K562 (cell line): ENCODE data around the gene SPTLC3. TPM values are rescaled to one million over a fixed set of nuclear protein-coding genes. Genes with fewer than 3 reads are reported as not detected.

ENCODE experiments used
- ATAC-seq: fragments of 200-7000 bp; cut with Tn5 transposase; 3 replicates; pipeline ENCODE4 v1.9.1; 2020; ENCODE audit warnings: moderate library complexity
- BruUV-seq: library from RNA; stranded (reverse); fragments of 400-500 nt; replicated peaks from 2 replicates; lab custom pipeline; 2021; lab: Mats Ljungman, UMichigan
- CTCF ChIA-PET: fragments of 300-600 bp; formaldehyde crosslinking; extraction: SDS; loops from one replicate; lab custom pipeline; 2021; ENCODE audit warnings: low intra/inter-chr PET ratio; lab: Yijun Ruan, JAX
- POLR2A ChIA-PET: fragments of 300-600, 350-650 bp; sonication (Branson Sonifier 250); formaldehyde crosslinking; extraction: SDS; loops from one replicate; lab custom pipeline; 2021; ENCODE audit warnings: antibody characterized with exemption, inconsistent platforms; lab: Yijun Ruan, JAX
- DNase-seq, 4 experiments: peaks; one replicate each; pipeline versions ENCODE4 v3.0.0 to v3.0.0-alpha.2; 2011 to 2018; ENCODE audit warnings: low spot score in 3 of 4, mixed read lengths in 3 of 4; ENCODE audit errors: extremely low read depth in 1 of 4
- FAIRE-seq: peaks from 2 replicates; lab custom pipeline; 2011; peaks lifted over from hg19 to GRCh38; lab: Jason Lieb, UNC
- H2AFZ ChIP-seq: 2 replicates; pipeline ENCODE4 v1.6.0; 2011; ENCODE audit warnings: low read depth, low read length, control low read depth, inconsistent platforms
- H3K27ac ChIP-seq: fragments of 200-600 bp; 3 replicates; pipeline ENCODE4 v1.8.0; 2011; ENCODE audit warnings: low read depth, mild to moderate bottlenecking, control low read depth, inconsistent platforms, low read length, moderate library complexity, mixed read lengths; ENCODE audit errors: extremely low read depth
- H3K27me3 ChIP-seq, 2 experiments: fragments of 300-600 bp in 1 of 2; 2 replicates in 1 of 2; 3 replicates in 1 of 2; pipeline versions ENCODE4 v1.6.0 to v1.8.0; 2011; ENCODE audit warnings: inconsistent platforms in 2 of 2, low read length in 2 of 2, mild to moderate bottlenecking in 1 of 2, mixed read lengths in 1 of 2, moderate library complexity in 1 of 2; ENCODE audit not compliant: control insufficient read depth in 2 of 2, insufficient read depth in 2 of 2
- H3K36me3 ChIP-seq: fragments of 300-600 bp; 3 replicates; pipeline ENCODE4 v1.8.0; 2011; ENCODE audit warnings: mild to moderate bottlenecking, low read length, inconsistent platforms; ENCODE audit not compliant: control insufficient read depth, insufficient read depth
- H3K4me1 ChIP-seq, 2 experiments: fragments of 200-600 bp in 1 of 2; replicated peaks in 1 of 2; 2 replicates in 1 of 2; 3 replicates in 1 of 2; pipeline versions ENCODE4 v1.5.1 to v1.8.0; 2011; ENCODE audit warnings: inconsistent platforms in 2 of 2, low read length in 2 of 2, mild to moderate bottlenecking in 1 of 2, mixed read lengths in 1 of 2, moderate library complexity in 1 of 2; ENCODE audit not compliant: control insufficient read depth in 2 of 2, insufficient read depth in 2 of 2
- H3K4me2 ChIP-seq: 2 replicates; pipeline ENCODE4 v1.6.1; 2011; ENCODE audit warnings: low read length, control low read depth, inconsistent platforms, mixed read lengths; ENCODE audit not compliant: insufficient read depth
- H3K4me3 ChIP-seq: fragments of 200-600 bp; sonication (generic), shearing (Covaris generic); 2 replicates; pipeline ENCODE4 v1.5.1; 2016; ENCODE audit warnings: control low read depth, inconsistent platforms
- H3K79me2 ChIP-seq: fragments of 200-600 bp; 3 replicates; pipeline ENCODE4 v1.8.0; 2011; ENCODE audit warnings: low read length, inconsistent platforms; ENCODE audit not compliant: control insufficient read depth, insufficient read depth
- H3K9ac ChIP-seq, 2 experiments: 2 replicates each; pipeline versions ENCODE4 v1.6.0 to v1.6.1; 2011; ENCODE audit warnings: low read depth in 2 of 2, low read length in 2 of 2, control low read depth in 1 of 2, inconsistent platforms in 1 of 2, mild to moderate bottlenecking in 1 of 2, mixed read lengths in 1 of 2; ENCODE audit not compliant: insufficient read depth in 1 of 2
- H3K9me1 ChIP-seq: one replicate; pipeline ENCODE4 v1.6.0; 2011; ENCODE audit warnings: inconsistent platforms, mild to moderate bottlenecking, low read length, moderate library complexity; ENCODE audit not compliant: control insufficient read depth, insufficient read depth
- H3K9me3 ChIP-seq: replicated peaks from 2 replicates; pipeline ENCODE4 v1.5.1; 2011; ENCODE audit warnings: low read depth, low read length, inconsistent platforms; ENCODE audit not compliant: control insufficient read depth, insufficient read depth
- H4K20me1 ChIP-seq: replicated peaks from 2 replicates; pipeline ENCODE4 v1.6.1; 2011; ENCODE audit warnings: low read length, inconsistent platforms, mixed read lengths; ENCODE audit not compliant: control insufficient read depth, insufficient read depth
- CREB5 ChIP-seq: fragments of 250-450 bp; sonication (Bioruptor Pico); IDR thresholded peaks from 2 replicates; pipeline ENCODE4 v1.5.0; 2020; ENCODE audit warnings: mild to moderate bottlenecking
- KDM4B ChIP-seq, 2 experiments: fragments of 450-650 bp in 1 of 2; sonication (generic) in 1 of 2; IDR thresholded peaks; 2 replicates each; pipeline ENCODE4 v1.6.1; 2016 to 2017; ENCODE audit warnings: borderline replicate concordance in 2 of 2, antibody characterized with exemption in 1 of 2, low read depth in 1 of 2, mild to moderate bottlenecking in 1 of 2
- KLF16 ChIP-seq: IDR thresholded peaks from 2 replicates; pipeline ENCODE4 v1.6.1; 2016; ENCODE audit warnings: antibody characterized with exemption
- MYNN ChIP-seq, 2 experiments: sonication (generic); formaldehyde crosslinking in 1 of 2; IDR thresholded peaks; 2 replicates each; pipeline versions ENCODE4 v1.5.0 to v1.6.1; 2016 to 2020; ENCODE audit warnings: antibody characterized with exemption in 1 of 2, missing genetic modification reagents in 1 of 2
- NFXL1 ChIP-seq: fragments of 450-650 bp; formaldehyde crosslinking; IDR thresholded peaks from 2 replicates; pipeline ENCODE4 v1.4.0; 2021; ENCODE audit warnings: mild to moderate bottlenecking
- POLR2A ChIP-seq: fragments of 450-650 bp; conservative IDR thresholded peaks from 2 replicates; pipeline ENCODE4 v1.6.1; 2016
- PTTG1 ChIP-seq: fragments of 450-650 bp; IDR thresholded peaks from 2 replicates; pipeline ENCODE4 v1.6.1; 2016; ENCODE audit warnings: low read depth, mild to moderate bottlenecking, missing genetic modification characterization, missing compliant biosample characterization
- TEAD4 ChIP-seq, 2 experiments: sonication (generic) in 1 of 2; formaldehyde crosslinking in 1 of 2; IDR thresholded peaks; 2 replicates each; pipeline versions ENCODE4 v1.6.1 to v1.8.0; 2012 to 2022; ENCODE audit warnings: borderline replicate concordance in 1 of 2, inconsistent platforms in 1 of 2, low read length in 1 of 2, mild to moderate bottlenecking in 1 of 2, missing genetic modification reagents in 1 of 2
- ZNF830 ChIP-seq: fragments of 250-450 bp; sonication (Bioruptor Pico); IDR thresholded peaks from 2 replicates; pipeline ENCODE4 v1.5.0; 2021; ENCODE audit warnings: mild to moderate bottlenecking
- WGBS: fragments of 100-300 bp; shearing (Covaris generic); methylation state at CpG from one replicate; pipeline ENCODE4 v1.1.6; 2016; ENCODE audit warnings: low coverage, mixed read lengths; ENCODE audit not compliant: insufficient coverage; ENCODE audit errors: missing lambda C conversion rate; 5-methylcytosine and 5-hydroxymethylcytosine counted together
- in situ Hi-C: fragments of 300-500 bp; cut with MboI; formaldehyde crosslinking; loops from 4 replicates; pipeline ENCODE4 v1.15.0; 2018; ENCODE audit warnings: inconsistent platforms, mixed read lengths
- intact Hi-C: fragments of 100-400 bp; cut with micrococcal nuclease; formaldehyde crosslinking; loops from 2 replicates; pipeline ENCODE4 v1.14.2; 2022
- polyA plus RNA-seq, 8 experiments: library from polyadenylated mRNA; depleted of rRNA in 4 of 8; stranded (reverse) in 5 of 8; unstranded in 3 of 8; fragments of >200 nt; fragmentation: Nextera tagmentation in 2 of 8; fragmentation: Illumina TruSeq in 1 of 8; extraction: Ambion mirVana in 2 of 8; extraction: Trizol in 1 of 8; gene quantifications; 2 replicates each; pipeline versions ENCODE4 v1.2.1 to v1.2.3, GENCODE V29; 2011 to 2014; ENCODE audit warnings: inconsistent platforms in 1 of 8, missing spikeins in 1 of 8
- total RNA-seq, 7 experiments: library from RNA; depleted of rRNA in 6 of 7; stranded (reverse); fragments of >200 nt in 6 of 7; fragmentation: Illumina TruSeq in 2 of 7; extraction: Trizol in 2 of 7; gene quantifications; 2 replicates each; pipeline versions ENCODE4 v1.2.1 to v1.2.3, GENCODE V29; 2011 to 2021; ENCODE audit warnings: low replicate concordance in 1 of 7
- TF ChIP-seq, protein P1 (sequence below): fragments of 150-350 bp; conservative IDR thresholded peaks from 2 replicates; pipeline ENCODE4 v1.6.1; 2014; ENCODE audit warnings: low read length

The SPTLC3 gene
- total and polyA plus RNA-seq, 9 of the 15 experiments (the other 6 are each of a cell fraction or from before 2014, with no cell fraction given) = not detected

DNA sequence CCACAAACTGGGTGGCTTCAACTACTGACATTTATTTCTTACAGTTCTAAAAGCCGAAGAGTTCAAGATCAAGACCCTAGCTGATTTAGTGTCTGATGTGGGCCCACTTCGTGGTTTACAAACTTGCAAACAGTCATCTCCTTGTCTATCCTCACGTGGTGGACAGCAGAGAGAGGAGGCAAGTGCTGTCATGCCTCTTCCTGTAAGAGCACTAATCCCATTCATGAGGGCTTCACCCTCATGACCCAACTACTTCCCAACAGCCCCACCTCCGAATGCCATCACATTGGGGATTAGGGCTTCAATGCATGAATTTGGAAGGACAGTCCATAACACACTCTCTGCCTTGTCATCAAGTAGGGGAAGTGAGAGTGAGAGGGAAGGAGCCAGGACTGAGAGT is 196.7 kb downstream of the SPTLC3 start (continued):
- no peak for TF ChIP-seq KDM4B (IDR thresholded peaks at IDR 0.05; ENCODE audit: borderline replicate concordance in 2 of 2, low read depth in 1 of 2)
- TF ChIP-seq NFXL1 = no peak
- TF ChIP-seq, all 486 proteins: peak for 0

DNA sequence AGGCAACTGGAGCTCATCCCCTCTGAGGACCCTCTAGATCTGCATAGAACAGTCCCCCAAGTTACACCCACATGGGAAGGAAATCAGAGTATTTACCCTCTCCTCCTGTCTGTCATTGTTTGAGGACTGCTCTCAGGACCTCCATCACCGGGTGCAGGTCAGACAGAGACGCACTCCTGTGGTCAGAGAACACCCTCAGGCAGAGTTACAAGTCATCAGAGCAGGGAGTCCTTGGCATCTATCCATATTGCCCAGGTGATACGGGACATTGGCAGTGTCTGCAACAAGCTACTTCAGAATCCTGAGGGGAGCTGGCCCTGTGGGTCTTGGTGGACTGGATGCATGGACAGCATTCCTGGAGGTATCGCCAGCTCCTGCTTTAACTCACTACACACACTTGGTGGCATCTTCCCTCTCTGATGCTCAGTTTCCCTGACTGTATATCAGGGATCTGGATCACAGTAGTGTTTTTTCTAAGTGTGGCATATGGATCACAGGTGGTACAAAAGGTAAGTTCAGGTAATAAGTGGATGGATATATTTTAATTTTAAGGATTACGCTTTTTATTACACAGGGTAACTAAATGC is 197.2 kb downstream of the SPTLC3 start:
- WGBS = 3% methylated on average over 3 of the region's 5 CpGs
- DNase-seq (no peak), ATAC-seq (no peak), FAIRE-seq (no peak)
- no peaks in the 10 kb centered on the region for H3K9me3 ChIP-seq
- no peak overlapping the region for H3K4me2 ChIP-seq
- no peak overlapping the region for H2AFZ ChIP-seq
- no peak overlapping the region for H3K27ac ChIP-seq
- CTCF ChIA-PET = no interaction called here
- no peaks in the 10 kb centered on the region for H3K27me3 ChIP-seq
- H3K9me1 ChIP-seq = no peaks in the 10 kb centered on the region
- H3K4me1 ChIP-seq = no peaks in the 10 kb centered on the region
- no peak overlapping the region for H3K9ac ChIP-seq
- TF ChIP-seq PTTG1 (tag) = no peak
- no peak for TF ChIP-seq KLF16
- no peak for TF ChIP-seq TEAD4 (IDR thresholded peaks at IDR 0.05; ENCODE audit: low read length)
- TF ChIP-seq TEAD4 (CRISPR knock-in tag; IDR thresholded peaks at IDR 0.05; ENCODE audit: borderline replicate concordance) = no peak
- no peak for TF ChIP-seq CREB5
- TF ChIP-seq, protein P1, sequence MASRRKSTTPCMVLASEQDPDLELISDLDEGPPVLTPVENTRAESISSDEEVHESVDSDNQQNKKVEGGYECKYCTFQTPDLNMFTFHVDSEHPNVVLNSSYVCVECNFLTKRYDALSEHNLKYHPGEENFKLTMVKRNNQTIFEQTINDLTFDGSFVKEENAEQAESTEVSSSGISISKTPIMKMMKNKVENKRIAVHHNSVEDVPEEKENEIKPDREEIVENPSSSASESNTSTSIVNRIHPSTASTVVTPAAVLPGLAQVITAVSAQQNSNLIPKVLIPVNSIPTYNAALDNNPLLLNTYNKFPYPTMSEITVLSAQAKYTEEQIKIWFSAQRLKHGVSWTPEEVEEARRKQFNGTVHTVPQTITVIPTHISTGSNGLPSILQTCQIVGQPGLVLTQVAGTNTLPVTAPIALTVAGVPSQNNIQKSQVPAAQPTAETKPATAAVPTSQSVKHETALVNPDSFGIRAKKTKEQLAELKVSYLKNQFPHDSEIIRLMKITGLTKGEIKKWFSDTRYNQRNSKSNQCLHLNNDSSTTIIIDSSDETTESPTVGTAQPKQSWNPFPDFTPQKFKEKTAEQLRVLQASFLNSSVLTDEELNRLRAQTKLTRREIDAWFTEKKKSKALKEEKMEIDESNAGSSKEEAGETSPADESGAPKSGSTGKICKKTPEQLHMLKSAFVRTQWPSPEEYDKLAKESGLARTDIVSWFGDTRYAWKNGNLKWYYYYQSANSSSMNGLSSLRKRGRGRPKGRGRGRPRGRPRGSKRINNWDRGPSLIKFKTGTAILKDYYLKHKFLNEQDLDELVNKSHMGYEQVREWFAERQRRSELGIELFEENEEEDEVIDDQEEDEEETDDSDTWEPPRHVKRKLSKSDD = no peak
- no peak for TF ChIP-seq MYNN (IDR thresholded peaks at IDR 0.05)
- no peak for TF ChIP-seq MYNN (CRISPR knock-in tag; IDR thresholded peaks at IDR 0.05)
- no peak for TF ChIP-seq POLR2A
- no peak for TF ChIP-seq ZNF830 (CRISPR knock-in tag)
- POLR2A ChIA-PET = no interaction called here
- intact Hi-C loops = no loop called here
- BruUV-seq = no TSS peak
- in situ Hi-C loops = no loop called here
- H3K79me2 ChIP-seq = no peaks in the 10 kb centered on the region
- no peaks in the 10 kb centered on the region for H4K20me1 ChIP-seq
- no peak overlapping the region for H3K4me3 ChIP-seq
- no peaks in the 10 kb centered on the region for H3K36me3 ChIP-seq
